B cell (primary cell): ENCODE data around the gene CLIP2. TPM values are rescaled to one million over a fixed set of nuclear protein-coding genes. Genes with fewer than 3 reads are reported as not detected.

ENCODE experiments used
- ATAC-seq: fragments of 200-7000 bp; cut with Tn5 transposase; one replicate; pipeline ENCODE4 v1.10.0; 2021; ENCODE audit warnings: low read depth, mild to moderate bottlenecking, moderate number of reproducible peaks, moderate library complexity
- CTCF ChIA-PET: fragments of 350-600 bp; sonication (Branson Sonifier 250); formaldehyde crosslinking; loops from one replicate; lab custom pipeline; 2021; ENCODE audit warnings: antibody characterized with exemption, inconsistent platforms; lab: Charles Lee
- POLR2A ChIA-PET: fragments of 350-600 bp; sonication (Branson Sonifier 250); formaldehyde crosslinking; loops from one replicate; lab custom pipeline; 2021; ENCODE audit warnings: antibody characterized with exemption; lab: Charles Lee
- DNase-seq: peaks from one replicate; pipeline ENCODE4 v3.0.0; 2013
- H2AFZ ChIP-seq: 2 replicates; pipeline ENCODE4 v1.6.1; 2012; ENCODE audit warnings: mild to moderate bottlenecking, low read depth, low read length; ENCODE audit not compliant: insufficient read depth, poor library complexity, severe bottlenecking
- H3K27ac ChIP-seq, 2 donors: 1 replicate in 1 of 2; 2 replicates in 1 of 2; pipeline ENCODE4 v1.5.1; 2012 to 2013; ENCODE audit warnings: low read length in 2 of 2, mild to moderate bottlenecking in 2 of 2, moderate library complexity in 1 of 2
- H3K27me3 ChIP-seq, 4 experiments: fragments of 200-600 bp in 1 of 4; sonication (generic) in 1 of 4; replicated peaks in 1 of 4; 1 replicate in 2 of 4; 2 replicates in 2 of 4; pipeline versions ENCODE4 v1.6.1 to v1.7.0; 2013 to 2016; ENCODE audit warnings: low read length in 3 of 4, mild to moderate bottlenecking in 2 of 4, mixed read lengths in 1 of 4, moderate library complexity in 1 of 4; ENCODE audit not compliant: insufficient read depth in 4 of 4, control insufficient read depth in 3 of 4; ENCODE audit errors: control extremely low read depth in 1 of 4
- H3K36me3 ChIP-seq, 2 experiments: replicated peaks in 1 of 2; 1 replicate in 1 of 2; 2 replicates in 1 of 2; pipeline versions ENCODE4 v1.6.1 to v1.7.1; 2013; ENCODE audit warnings: low read length in 1 of 2; ENCODE audit not compliant: insufficient read depth in 2 of 2, control insufficient read depth in 1 of 2; ENCODE audit errors: control extremely low read depth in 1 of 2, extremely low read depth in 1 of 2
- H3K4me1 ChIP-seq, 2 donors: fragments of 200-600 bp in 1 of 2; sonication (generic) in 1 of 2; 1 replicate in 1 of 2; 2 replicates in 1 of 2; pipeline versions ENCODE4 v1.5.1 to v1.6.1; 2013 to 2017; ENCODE audit warnings: low read length in 2 of 2; ENCODE audit not compliant: control insufficient read depth in 2 of 2, insufficient read depth in 2 of 2
- H3K4me2 ChIP-seq: replicated peaks from 2 replicates; pipeline ENCODE3; 2012; ENCODE audit warnings: mild to moderate bottlenecking, low read depth, low read length; ENCODE audit not compliant: poor library complexity, severe bottlenecking
- H3K4me3 ChIP-seq, 5 experiments: fragments of 200-600 bp in 1 of 5; sonication (generic) in 1 of 5; 1 replicate in 3 of 5; 2 replicates in 2 of 5; pipeline versions ENCODE4 v1.5.1 to v1.7.0; 2011 to 2016; ENCODE audit warnings: low read length in 4 of 5, mild to moderate bottlenecking in 4 of 5, low read depth in 2 of 5, control low read depth in 1 of 5, moderate library complexity in 1 of 5; ENCODE audit not compliant: insufficient read depth in 1 of 5; ENCODE audit errors: control extremely low read depth in 1 of 5, extremely low read depth in 1 of 5
- H3K79me2 ChIP-seq: fragments of 200-600 bp; sonication (generic); one replicate; pipeline ENCODE4 v1.6.0; 2016; ENCODE audit warnings: low read length; ENCODE audit not compliant: control insufficient read depth, insufficient read depth
- H3K9ac ChIP-seq: fragments of 200-600 bp; sonication (generic); 2 replicates; pipeline ENCODE4 v1.6.1; 2017; ENCODE audit warnings: mild to moderate bottlenecking, low read length, moderate library complexity
- H3K9me3 ChIP-seq, 3 donors: one replicate each; pipeline versions ENCODE4 v1.6.1 to v1.7.1; 2013; ENCODE audit warnings: low read length in 2 of 3; ENCODE audit not compliant: control insufficient read depth in 2 of 3, insufficient read depth in 1 of 3; ENCODE audit errors: control extremely low read depth in 1 of 3
- H4K20me1 ChIP-seq: 2 replicates; pipeline ENCODE4 v1.6.0; 2012; ENCODE audit warnings: mild to moderate bottlenecking, low read length; ENCODE audit not compliant: insufficient read depth, control insufficient read depth, poor library complexity, severe bottlenecking
- H3K27ac Mint-ChIP-seq: one replicate; pipeline ENCODE4 v1.8.0; 2021; ENCODE audit warnings: mixed read lengths
- H3K27me3 Mint-ChIP-seq: one replicate; pipeline ENCODE4 v1.8.0; 2021; ENCODE audit warnings: mixed read lengths
- H3K4me1 Mint-ChIP-seq: one replicate; pipeline ENCODE4 v1.8.0; 2021; ENCODE audit warnings: mixed read lengths
- H3K4me3 Mint-ChIP-seq: one replicate; pipeline ENCODE4 v1.8.0; 2021; ENCODE audit warnings: mixed read lengths
- H3K9me3 Mint-ChIP-seq: one replicate; pipeline ENCODE4 v1.8.0; 2022; ENCODE audit warnings: mixed read lengths; ENCODE audit not compliant: insufficient read depth
- CTCF ChIP-seq: fragments of 200-600 bp; IDR thresholded peaks from one replicate; pipeline ENCODE4 v1.8.0; 2022; ENCODE audit warnings: antibody characterized with exemption, mild to moderate bottlenecking
- EZH2 ChIP-seq: IDR thresholded peaks from 2 replicates; pipeline ENCODE4 v1.6.1; 2012; ENCODE audit warnings: borderline replicate concordance, low read depth, mild to moderate bottlenecking, moderate library complexity, low read length; ENCODE audit not compliant: insufficient read depth, poor library complexity, severe bottlenecking
- WGBS: methylation state at CpG from one replicate; pipeline ENCODE4 v1.1.5; 2013; ENCODE audit warnings: missing lambda C conversion rate; ENCODE audit not compliant: insufficient coverage; 5-methylcytosine and 5-hydroxymethylcytosine counted together
- intact Hi-C: fragments of 100-400 bp; cut with micrococcal nuclease; formaldehyde crosslinking; loops from one replicate; pipeline ENCODE4 v1.10.0; 2022
- polyA plus RNA-seq: library from polyadenylated mRNA; depleted of rRNA; stranded (reverse); fragments of >200 nt; gene quantifications from 2 replicates; pipeline ENCODE4 v1.2.3, GENCODE V29; 2012
- total RNA-seq, 2 donors: library from RNA; stranded (reverse); fragments of 120-200 nt in 1 of 2; gene quantifications; 1 replicate in 1 of 2; 2 replicates in 1 of 2; pipeline versions ENCODE4 v1.2.3 to v1.2.4, GENCODE V29; 2013 to 2022

CLIP2 gene
- total and polyA plus RNA-seq, 2 donors (not counting 1 experiment from before 2014, with no cell fraction given): 5.7 to 47.9 TPM

DNA sequence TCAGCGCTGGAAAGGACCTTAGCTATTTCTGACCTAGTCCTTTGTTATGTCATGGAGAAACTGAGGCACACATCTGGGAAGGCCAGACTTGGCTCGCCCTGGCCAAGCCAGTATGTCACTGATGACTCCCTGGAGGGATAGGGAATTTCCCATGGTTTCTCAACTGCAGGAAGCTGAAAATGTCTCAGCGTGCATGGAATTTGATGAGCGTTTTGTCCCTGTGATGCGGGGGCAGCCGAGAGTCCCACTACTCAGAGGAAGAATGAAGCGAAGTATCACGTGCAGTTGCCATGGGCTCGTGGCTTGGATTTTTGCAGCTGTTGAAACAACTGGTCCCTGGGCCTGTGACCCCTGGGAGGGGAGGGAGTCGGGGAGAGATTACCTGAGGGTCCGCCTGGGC is 44.8 kb downstream of the CLIP2 start:
- CTCF ChIA-PET: interaction anchor here (0.6 kb wide), 1 partner anchor 575 kb away, joined by 3 read pairs; no protein-coding TSS in a partner anchor
- intact Hi-C loops: no loop called here

GRCh38 chr7:74337926-74338325 is 48.7 kb downstream of the CLIP2 start:
- H3K4me2 ChIP-seq: no peak overlapping the region
- ChIA-PET POLR2A (no interaction called here), CTCF (no interaction called here)
- H3K4me1 ChIP-seq: no peaks in the 10 kb centered on the region
- ATAC-seq: no peak
- DNase-seq: no peak
- no peaks in the 10 kb centered on the region for H3K27me3 Mint-ChIP-seq
- H3K4me3 Mint-ChIP-seq: no peak overlapping the region
- WGBS: 81% methylated on average over 7 of the region's 9 CpGs
- H3K27me3 ChIP-seq: no peaks in the 10 kb centered on the region
- H3K36me3 ChIP-seq: peaks cover 0 to 7% of the 10 kb centered on the region in 2 experiments
- H3K9ac ChIP-seq: no peak overlapping the region
- no peaks in the 10 kb centered on the region for H3K9me3 Mint-ChIP-seq
- no peak overlapping the region for H3K27ac ChIP-seq
- TF ChIP-seq EZH2 (no peak), CTCF (no peak)
- H4K20me1 ChIP-seq: no peaks in the 10 kb centered on the region
- intact Hi-C loops: no loop called here
- no peak overlapping the region for H3K27ac Mint-ChIP-seq
- no peak overlapping the region for H3K4me3 ChIP-seq
- peaks cover 2% of the 10 kb centered on the region for H3K4me1 Mint-ChIP-seq
- H3K9me3 ChIP-seq: no peaks in the 10 kb centered on the region
- no peak overlapping the region for H2AFZ ChIP-seq
- H3K79me2 ChIP-seq: no peaks in the 10 kb centered on the region

More for the DNA sequence above, 44.8 kb downstream of the CLIP2 start:
- H3K27me3 ChIP-seq: no peaks in the 10 kb centered on the region
- H3K36me3 ChIP-seq: no peaks in the 10 kb centered on the region
- DNase-seq (no peak), ATAC-seq (no peak)
- H3K9ac ChIP-seq: no peak overlapping the region
- no peaks in the 10 kb centered on the region for H3K79me2 ChIP-seq
- H3K4me1 Mint-ChIP-seq: peaks cover 2% of the 10 kb centered on the region
- POLR2A ChIA-PET: interaction anchor here (0.5 kb wide), 1 partner anchor 131 kb away, joined by 6 read pairs; no protein-coding TSS in a partner anchor
- no peak overlapping the region for H3K27ac Mint-ChIP-seq
- no peaks in the 10 kb centered on the region for H3K9me3 Mint-ChIP-seq
- no peak overlapping the region for H2AFZ ChIP-seq
- no peaks in the 10 kb centered on the region for H3K4me1 ChIP-seq
- no peak overlapping the region for H3K27ac ChIP-seq
- H4K20me1 ChIP-seq: no peaks in the 10 kb centered on the region
- WGBS: 92% methylated on average over 11 of the region's 11 CpGs
- TF ChIP-seq CTCF (no peak), EZH2 (no peak)
- H3K27me3 Mint-ChIP-seq: no peaks in the 10 kb centered on the region
- no peak overlapping the region for H3K4me3 Mint-ChIP-seq
- H3K4me3 ChIP-seq: no peak overlapping the region
- H3K9me3 ChIP-seq: no peaks in the 10 kb centered on the region
- H3K4me2 ChIP-seq: no peak overlapping the region
